ENCODE results near the gene AAR2.

The AAR2 gene

DNA sequence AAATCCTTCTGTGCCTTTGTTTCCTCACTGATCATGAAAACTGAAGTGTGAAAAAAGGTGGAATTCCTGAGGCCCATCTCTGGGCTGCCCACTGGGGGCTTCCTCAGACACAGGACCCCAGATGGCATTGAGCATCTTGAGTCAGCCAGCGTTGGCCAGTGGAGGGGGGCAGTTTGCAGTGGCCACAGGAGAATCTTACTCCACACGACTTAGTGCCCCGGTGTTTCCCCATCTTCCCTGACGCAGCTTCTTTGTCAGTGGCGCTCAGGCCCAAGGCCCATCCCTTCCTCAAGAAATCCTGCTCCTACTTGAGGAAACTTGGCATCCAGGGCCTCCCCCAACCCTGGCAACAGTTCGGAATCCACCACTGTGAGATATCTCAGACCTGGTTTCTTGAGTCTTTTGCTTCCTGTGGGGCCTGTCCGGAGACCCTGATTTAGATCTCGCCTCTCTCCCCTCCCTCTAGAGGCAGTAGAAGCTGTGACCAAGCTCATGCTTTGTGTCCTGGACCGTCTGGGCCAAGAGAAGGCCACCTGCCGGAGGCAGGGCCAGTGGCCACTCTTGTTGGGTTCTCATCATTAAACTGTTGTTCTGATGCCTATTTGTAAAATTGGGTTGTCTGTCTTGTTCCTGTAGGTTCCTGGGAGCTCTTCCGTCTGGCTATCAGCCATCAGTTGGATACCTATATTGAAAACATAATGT is 49.6 kb downstream of the AAR2 start:
- peaks cover 44% of the 10 kb centered on the region for H3K27me3 ChIP-seq (ENCODE audit: low read depth, low read length)
- H3K9me3 ChIP-seq (ENCODE audit: insufficient read depth, low read length), result no peaks in the 10 kb centered on the region
- TF ChIP-seq, protein P1, sequence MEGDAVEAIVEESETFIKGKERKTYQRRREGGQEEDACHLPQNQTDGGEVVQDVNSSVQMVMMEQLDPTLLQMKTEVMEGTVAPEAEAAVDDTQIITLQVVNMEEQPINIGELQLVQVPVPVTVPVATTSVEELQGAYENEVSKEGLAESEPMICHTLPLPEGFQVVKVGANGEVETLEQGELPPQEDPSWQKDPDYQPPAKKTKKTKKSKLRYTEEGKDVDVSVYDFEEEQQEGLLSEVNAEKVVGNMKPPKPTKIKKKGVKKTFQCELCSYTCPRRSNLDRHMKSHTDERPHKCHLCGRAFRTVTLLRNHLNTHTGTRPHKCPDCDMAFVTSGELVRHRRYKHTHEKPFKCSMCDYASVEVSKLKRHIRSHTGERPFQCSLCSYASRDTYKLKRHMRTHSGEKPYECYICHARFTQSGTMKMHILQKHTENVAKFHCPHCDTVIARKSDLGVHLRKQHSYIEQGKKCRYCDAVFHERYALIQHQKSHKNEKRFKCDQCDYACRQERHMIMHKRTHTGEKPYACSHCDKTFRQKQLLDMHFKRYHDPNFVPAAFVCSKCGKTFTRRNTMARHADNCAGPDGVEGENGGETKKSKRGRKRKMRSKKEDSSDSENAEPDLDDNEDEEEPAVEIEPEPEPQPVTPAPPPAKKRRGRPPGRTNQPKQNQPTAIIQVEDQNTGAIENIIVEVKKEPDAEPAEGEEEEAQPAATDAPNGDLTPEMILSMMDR (IDR thresholded peaks at IDR 0.05; ENCODE audit: low read depth, low read length), result no peak
- no peak for TF ChIP-seq EZH2phosphoT487 (IDR thresholded peaks at IDR 0.05; ENCODE audit: low read depth)
- H3K9ac ChIP-seq (ENCODE audit: low read length), result no peak overlapping the region
- no peak overlapping the region for H2AFZ ChIP-seq (ENCODE audit: low read depth, low read length)
- no peak overlapping the region for H3K27ac ChIP-seq (ENCODE audit: low read length)
- no peak overlapping the region for H3K4me2 ChIP-seq (ENCODE audit: low read length)
- H3K4me3 ChIP-seq (ENCODE audit: low read length), result no peak overlapping the region
- no peaks in the 10 kb centered on the region for H3K79me2 ChIP-seq (ENCODE audit: low read length)
- H3K4me1 ChIP-seq (ENCODE audit: low read length), result no peaks in the 10 kb centered on the region
- no peaks in the 10 kb centered on the region for H3K36me3 ChIP-seq (replicated peaks; ENCODE audit: low read depth, low read length)
- no peaks in the 10 kb centered on the region for H4K20me1 ChIP-seq (ENCODE audit: insufficient read depth, low read length)

DNA sequence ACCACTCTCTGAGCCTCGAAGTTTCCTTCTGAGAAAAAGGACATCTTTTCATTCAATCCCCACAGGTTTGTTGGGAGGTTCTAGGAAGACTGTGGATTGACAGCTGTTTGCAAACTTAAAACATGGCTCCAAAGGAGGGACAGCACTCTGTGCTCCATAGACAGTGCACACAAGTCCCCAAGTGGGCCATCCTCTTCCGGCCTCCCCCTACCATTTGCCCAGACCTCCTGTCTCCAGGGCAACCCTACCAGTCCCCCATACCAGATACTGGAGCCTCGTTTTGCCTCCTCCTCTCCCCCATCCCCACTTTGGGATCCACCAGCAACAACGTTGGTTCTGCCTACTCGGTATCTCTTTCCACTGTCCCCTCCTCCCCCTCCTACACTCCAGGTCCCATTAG is 61.4 kb downstream of the AAR2 start:
- no peaks in the 10 kb centered on the region for H3K9me3 ChIP-seq (ENCODE audit: insufficient read depth, low read length)
- no peak overlapping the region for H3K9ac ChIP-seq (ENCODE audit: low read length)
- H2AFZ ChIP-seq (ENCODE audit: low read depth, low read length), result no peak overlapping the region
- H3K4me2 ChIP-seq (ENCODE audit: low read length), result no peak overlapping the region
- H4K20me1 ChIP-seq (ENCODE audit: insufficient read depth, low read length), result peaks cover 7% of the 10 kb centered on the region; the same call in 1 of the 2 replicates
- no peak overlapping the region for H3K4me3 ChIP-seq (ENCODE audit: low read length)
- no peaks in the 10 kb centered on the region for H3K79me2 ChIP-seq (ENCODE audit: low read length)
- peaks cover 48% of the 10 kb centered on the region for H3K27me3 ChIP-seq (ENCODE audit: low read depth, low read length)
- TF ChIP-seq EZH2phosphoT487 (IDR thresholded peaks at IDR 0.05; ENCODE audit: low read depth), result no peak
- TF ChIP-seq, protein P1 (IDR thresholded peaks at IDR 0.05; ENCODE audit: low read depth, low read length), result no peak
- H3K4me1 ChIP-seq (ENCODE audit: low read length), result no peaks in the 10 kb centered on the region
- H3K36me3 ChIP-seq (replicated peaks; ENCODE audit: low read depth, low read length), result no peaks in the 10 kb centered on the region
- no peak overlapping the region for H3K27ac ChIP-seq (ENCODE audit: low read length)

DNA sequence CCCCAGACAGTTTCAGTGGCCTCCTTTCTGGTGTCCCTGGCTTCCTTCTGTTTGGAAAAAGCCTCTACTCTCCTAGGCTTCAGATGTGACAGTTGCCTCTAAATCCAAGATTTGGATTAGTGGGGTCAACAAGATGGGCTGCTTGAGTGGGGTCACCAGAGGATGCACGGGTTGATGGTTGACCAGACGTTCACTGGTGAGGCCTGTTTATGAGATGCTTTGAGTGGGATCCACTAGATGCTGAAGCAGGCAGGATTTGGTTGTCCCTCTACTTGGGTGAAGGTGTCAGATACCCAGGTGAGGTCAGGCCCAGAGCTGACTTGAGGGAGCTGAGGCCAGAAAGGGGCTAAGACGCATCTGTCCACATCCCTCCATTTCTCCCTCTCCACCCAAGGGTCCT is 61.8 kb downstream of the AAR2 start:
- Histone ChIP-seq H3K27ac (ENCODE audit: low read length) (no peak overlapping the region), H3K27me3 (ENCODE audit: low read depth, low read length) (peaks cover 52% of the 10 kb centered on the region), H3K9ac (ENCODE audit: low read length) (no peak overlapping the region), H3K9me3 (ENCODE audit: insufficient read depth, low read length) (no peaks in the 10 kb centered on the region), H3K79me2 (ENCODE audit: low read length) (no peaks in the 10 kb centered on the region), H2AFZ (ENCODE audit: low read depth, low read length) (no peak overlapping the region), H3K36me3 (replicated peaks; ENCODE audit: low read depth, low read length) (no peaks in the 10 kb centered on the region), H3K4me2 (ENCODE audit: low read length) (no peak overlapping the region), H3K4me1 (ENCODE audit: low read length) (no peaks in the 10 kb centered on the region), H3K4me3 (ENCODE audit: low read length) (no peak overlapping the region), H4K20me1 (ENCODE audit: insufficient read depth, low read length) (peaks cover 7% of the 10 kb centered on the region; the same call in 1 of the 2 replicates)
- TF ChIP-seq, protein P1 (IDR thresholded peaks at IDR 0.05; ENCODE audit: low read depth, low read length), result no peak
- TF ChIP-seq EZH2phosphoT487 (IDR thresholded peaks at IDR 0.05; ENCODE audit: low read depth), result no peak

DNA sequence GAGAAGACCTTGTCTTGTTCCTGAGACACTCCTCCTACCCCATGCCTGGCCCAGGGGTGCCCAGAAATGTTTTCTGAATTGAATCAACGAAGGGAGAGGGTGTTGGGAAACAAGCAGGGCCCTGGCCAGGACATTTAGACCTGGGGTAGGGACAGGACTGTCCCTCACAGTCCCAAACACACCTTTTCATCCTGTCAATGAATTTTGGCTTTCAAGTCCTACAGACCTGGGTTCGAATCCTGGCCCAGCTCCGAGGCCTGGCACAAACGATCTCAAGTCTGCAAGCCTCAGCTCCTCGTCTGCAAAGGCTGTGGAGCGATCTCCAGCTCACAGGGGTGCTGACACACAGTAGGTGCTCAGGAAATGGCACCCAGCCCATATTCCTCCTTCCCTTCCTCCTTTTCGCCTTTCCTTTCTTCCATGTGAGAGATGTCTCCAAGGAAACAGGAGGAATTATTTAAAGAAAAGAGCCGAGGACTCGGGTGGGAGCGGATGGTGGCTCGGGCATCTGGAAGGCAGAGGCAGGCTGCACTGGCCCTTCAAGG is 62.6 kb downstream of the AAR2 start:
- Histone ChIP-seq H3K79me2 (ENCODE audit: low read length) (no peaks in the 10 kb centered on the region), H3K36me3 (replicated peaks; ENCODE audit: low read depth, low read length) (no peaks in the 10 kb centered on the region), H3K27ac (ENCODE audit: low read length) (no peak overlapping the region), H3K9ac (ENCODE audit: low read length) (no peak overlapping the region), H3K4me1 (ENCODE audit: low read length) (no peaks in the 10 kb centered on the region), H3K27me3 (ENCODE audit: low read depth, low read length) (peaks cover 60% of the 10 kb centered on the region), H2AFZ (ENCODE audit: low read depth, low read length) (no peak overlapping the region), H3K4me2 (ENCODE audit: low read length) (no peak overlapping the region), H3K4me3 (ENCODE audit: low read length) (no peak overlapping the region), H4K20me1 (ENCODE audit: insufficient read depth, low read length) (peaks cover 9% of the 10 kb centered on the region; the same call in 1 of the 2 replicates), H3K9me3 (ENCODE audit: insufficient read depth, low read length) (no peaks in the 10 kb centered on the region)
- no peak for TF ChIP-seq EZH2phosphoT487 (IDR thresholded peaks at IDR 0.05; ENCODE audit: low read depth)
- TF ChIP-seq, protein P1 (IDR thresholded peaks at IDR 0.05; ENCODE audit: low read depth, low read length), result no peak
